K562 (cell line): ENCODE results near the gene ZNF30. TPM values are rescaled to one million over a fixed set of nuclear protein-coding genes. Genes with fewer than 3 reads are reported as not detected.

Experiments
- MCM5 ChIP-seq: fragments of 450-650 bp; IDR thresholded peaks from 2 replicates; pipeline ENCODE4 v1.6.1; 2016; ENCODE audit warnings: low read depth
- SRSF9 ChIP-seq: fragments of 200-400 bp; formaldehyde crosslinking; IDR thresholded peaks from 2 replicates; pipeline ENCODE4 v1.6.1; 2017; ENCODE audit warnings: low read depth, low read length, borderline replicate concordance
- ZNF175 ChIP-seq: fragments of 200-800 bp; sonication (Bioruptor generic); IDR thresholded peaks from 2 replicates; pipeline ENCODE4 v1.6.1; 2016; ENCODE audit warnings: low read depth, mild to moderate bottlenecking, missing genetic modification characterization, missing compliant biosample characterization
- polyA plus RNA-seq, 8 experiments: library from polyadenylated mRNA; depleted of rRNA in 4 of 8; stranded (reverse) in 5 of 8; unstranded in 3 of 8; fragments of >200 nt; fragmentation: Nextera tagmentation in 2 of 8; fragmentation: Illumina TruSeq in 1 of 8; extraction: Ambion mirVana in 2 of 8; extraction: Trizol in 1 of 8; gene quantifications; 2 replicates each; pipeline versions ENCODE4 v1.2.1 to v1.2.3, GENCODE V29; 2011 to 2014; ENCODE audit warnings: inconsistent platforms in 1 of 8, missing spikeins in 1 of 8
- total RNA-seq, 7 experiments: library from RNA; depleted of rRNA in 6 of 7; stranded (reverse); fragments of >200 nt in 6 of 7; fragmentation: Illumina TruSeq in 2 of 7; extraction: Trizol in 2 of 7; gene quantifications; 2 replicates each; pipeline versions ENCODE4 v1.2.1 to v1.2.3, GENCODE V29; 2011 to 2021; ENCODE audit warnings: low replicate concordance in 1 of 7
- TF ChIP-seq, protein P1 (sequence below), 2 experiments: fragments of 450-650 bp; formaldehyde crosslinking in 1 of 2; IDR thresholded peaks; 2 replicates each; pipeline versions ENCODE4 v1.4.0 to v1.6.1; 2014 to 2020; ENCODE audit warnings: mild to moderate bottlenecking in 2 of 2, borderline replicate concordance in 1 of 2, low read depth in 1 of 2

The ZNF30 gene
- total and polyA plus RNA-seq, 9 of the 15 experiments (the other 6 are each of a cell fraction or from before 2014, with no cell fraction given): 7.3 to 13.4 (median 10.6) TPM

DNA sequence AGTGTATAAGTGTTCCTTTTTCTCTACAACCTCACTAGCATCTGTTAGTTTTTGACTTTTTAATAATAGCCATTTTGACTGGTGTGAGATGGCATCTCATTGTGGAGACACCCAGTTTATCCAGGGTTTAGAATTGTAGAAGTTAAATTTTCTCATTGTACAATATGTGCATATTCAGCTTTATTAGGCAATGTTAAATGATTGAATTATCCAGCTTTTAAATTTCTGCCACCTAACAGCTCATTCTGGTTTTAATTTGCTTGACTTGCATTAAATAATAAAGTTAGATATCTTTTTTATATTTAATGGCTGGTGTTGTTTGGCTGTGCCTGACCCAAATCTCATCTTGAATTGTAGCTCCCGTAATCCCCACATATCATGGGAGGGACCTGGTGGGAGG lies 46.7 kb upstream of the ZNF30 start (continued):
- TF ChIP-seq, protein P1, sequence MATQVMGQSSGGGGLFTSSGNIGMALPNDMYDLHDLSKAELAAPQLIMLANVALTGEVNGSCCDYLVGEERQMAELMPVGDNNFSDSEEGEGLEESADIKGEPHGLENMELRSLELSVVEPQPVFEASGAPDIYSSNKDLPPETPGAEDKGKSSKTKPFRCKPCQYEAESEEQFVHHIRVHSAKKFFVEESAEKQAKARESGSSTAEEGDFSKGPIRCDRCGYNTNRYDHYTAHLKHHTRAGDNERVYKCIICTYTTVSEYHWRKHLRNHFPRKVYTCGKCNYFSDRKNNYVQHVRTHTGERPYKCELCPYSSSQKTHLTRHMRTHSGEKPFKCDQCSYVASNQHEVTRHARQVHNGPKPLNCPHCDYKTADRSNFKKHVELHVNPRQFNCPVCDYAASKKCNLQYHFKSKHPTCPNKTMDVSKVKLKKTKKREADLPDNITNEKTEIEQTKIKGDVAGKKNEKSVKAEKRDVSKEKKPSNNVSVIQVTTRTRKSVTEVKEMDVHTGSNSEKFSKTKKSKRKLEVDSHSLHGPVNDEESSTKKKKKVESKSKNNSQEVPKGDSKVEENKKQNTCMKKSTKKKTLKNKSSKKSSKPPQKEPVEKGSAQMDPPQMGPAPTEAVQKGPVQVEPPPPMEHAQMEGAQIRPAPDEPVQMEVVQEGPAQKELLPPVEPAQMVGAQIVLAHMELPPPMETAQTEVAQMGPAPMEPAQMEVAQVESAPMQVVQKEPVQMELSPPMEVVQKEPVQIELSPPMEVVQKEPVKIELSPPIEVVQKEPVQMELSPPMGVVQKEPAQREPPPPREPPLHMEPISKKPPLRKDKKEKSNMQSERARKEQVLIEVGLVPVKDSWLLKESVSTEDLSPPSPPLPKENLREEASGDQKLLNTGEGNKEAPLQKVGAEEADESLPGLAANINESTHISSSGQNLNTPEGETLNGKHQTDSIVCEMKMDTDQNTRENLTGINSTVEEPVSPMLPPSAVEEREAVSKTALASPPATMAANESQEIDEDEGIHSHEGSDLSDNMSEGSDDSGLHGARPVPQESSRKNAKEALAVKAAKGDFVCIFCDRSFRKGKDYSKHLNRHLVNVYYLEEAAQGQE (IDR thresholded peaks at IDR 0.05; ENCODE audit: borderline replicate concordance): no peak
- TF ChIP-seq, protein P1 (CRISPR knock-in tag; IDR thresholded peaks at IDR 0.05; ENCODE audit: low read depth): no peak
- TF ChIP-seq SRSF9 (no peak), MCM5 (no peak), ZNF175 (CRISPR knock-in tag) (no peak)
